GM08714 (cell line): ENCODE results near the gene CLHC1.
"Not testable (repeated sequence)": the region's sequence is repeated elsewhere in the genome, so short reads cannot be mapped to it uniquely, and the experiment has no call there.

Experiments
- H3K4me3 ChIP-seq: fragments of 200-500 bp; sonication (Bioruptor generic); 2 replicates; pipeline ENCODE4 v1.5.1; 2014; ENCODE audit warnings: mild to moderate bottlenecking, low read length, inconsistent platforms
- ZNF274 ChIP-seq: IDR thresholded peaks from 2 replicates; pipeline ENCODE4 v1.6.1; 2012; ENCODE audit warnings: mild to moderate bottlenecking, low read depth, low read length

Gene CLHC1

GRCh38 chr2:55204950-55205349, 27.1 kb downstream of the CLHC1 start:
- TF ChIP-seq ZNF274, result no peak
- H3K4me3 ChIP-seq, result no peak overlapping the region

GRCh38 chr2:55204536-55204935, 27.6 kb downstream of the CLHC1 start:
- TF ChIP-seq ZNF274, result no peak
- H3K4me3 ChIP-seq, result no peak overlapping the region

- H3K4me3 ChIP-seq, result no peak overlapping the region
- TF ChIP-seq ZNF274, result no peak
Measured at GRCh38 chr2:55200416-55200815, 31.7 kb downstream of the CLHC1 start.

GRCh38 chr2:55196526-55196925, 35.6 kb downstream of the CLHC1 start:
- TF ChIP-seq ZNF274, result no peak
- H3K4me3 ChIP-seq, result no peak overlapping the region

GRCh38 chr2:55191888-55192287, 40.2 kb downstream of the CLHC1 start:
- H3K4me3 ChIP-seq, result not testable (repeated sequence)

- H3K4me3 ChIP-seq, result not testable (repeated sequence)
Measured at GRCh38 chr2:55186837-55187236, 45.3 kb downstream of the CLHC1 start.

GRCh38 chr2:55180374-55180773, 51.7 kb downstream of the CLHC1 start:
- no peak overlapping the region for H3K4me3 ChIP-seq
- no peak for TF ChIP-seq ZNF274

GRCh38 chr2:55176094-55176415, 56.0 kb downstream of the CLHC1 start:
- H3K4me3 ChIP-seq, result no peak overlapping the region
- no peak for TF ChIP-seq ZNF274

GRCh38 chr2:55175254-55176093, 56.6 kb downstream of the CLHC1 start:
- H3K4me3 ChIP-seq, result no peak overlapping the region
- no peak for TF ChIP-seq ZNF274

- TF ChIP-seq ZNF274, result no peak
- H3K4me3 ChIP-seq, result no peak overlapping the region
Measured at GRCh38 chr2:55173438-55174054, 58.5 kb downstream of the CLHC1 start.

GRCh38 chr2:55169915-55170314, 62.2 kb downstream of the CLHC1 start:
- no peak overlapping the region for H3K4me3 ChIP-seq
- TF ChIP-seq ZNF274, result no peak

GRCh38 chr2:55169359-55169758, 62.7 kb downstream of the CLHC1 start:
- H3K4me3 ChIP-seq, result no peak overlapping the region
- TF ChIP-seq ZNF274, result no peak

GRCh38 chr2:55168221-55169154, 63.6 kb downstream of the CLHC1 start:
- H3K4me3 ChIP-seq, result no peak overlapping the region
- no peak for TF ChIP-seq ZNF274

- no peak for TF ChIP-seq ZNF274
- no peak overlapping the region for H3K4me3 ChIP-seq
Measured at GRCh38 chr2:55165626-55166025, 66.5 kb downstream of the CLHC1 start.
